ENCODE measurements around the gene KAZN.

KAZN gene

GRCh38 chr1:14925336-14926136 lies 327.1 kb downstream of the KAZN start:
- DNase-seq = no peak

DNA sequence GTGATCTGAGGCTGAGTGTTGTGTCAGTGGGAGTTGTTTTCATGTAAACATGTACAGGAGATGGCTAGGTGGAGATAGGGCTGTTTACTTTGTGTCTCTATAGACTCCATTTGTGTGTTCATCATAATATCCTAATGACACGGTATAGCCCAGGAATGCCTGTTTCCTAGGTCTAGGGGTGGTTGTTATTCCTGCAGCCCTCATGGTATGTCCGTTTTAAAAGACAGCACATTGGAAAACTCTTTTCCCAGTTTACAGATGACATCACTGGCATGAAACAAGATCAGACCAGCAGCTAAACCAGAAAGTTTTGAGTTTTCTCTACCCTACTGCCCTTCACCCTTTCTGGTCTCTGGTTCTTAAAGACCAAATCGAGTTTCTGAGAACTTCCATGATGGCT lies 327.7 kb downstream of the KAZN start:
- DNase-seq = no peak

- no peak for DNase-seq
These were observed 328.5 kb downstream of the KAZN start for GRCh38 chr1:14926818-14927575.

DNA sequence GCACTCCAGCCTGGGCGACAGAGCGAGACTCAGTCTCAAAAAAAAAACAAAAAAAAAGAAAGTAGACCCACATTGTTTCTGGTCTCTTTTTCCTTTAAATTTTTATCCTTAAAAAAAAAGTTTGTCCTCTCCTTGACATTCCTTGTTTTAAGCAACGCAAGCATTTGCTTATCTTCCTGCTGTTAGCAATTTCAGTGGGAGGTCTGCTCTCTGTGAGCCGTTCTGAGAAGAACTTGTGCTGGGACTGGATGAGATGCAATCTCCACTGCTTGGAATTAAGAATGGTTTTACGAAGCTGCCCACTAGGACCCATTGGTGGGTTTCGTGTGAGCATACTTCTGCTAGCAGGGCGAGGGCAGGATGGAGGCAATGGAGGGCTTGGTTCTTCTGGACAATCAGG lies 329.9 kb downstream of the KAZN start:
- no peak for DNase-seq

GRCh38 chr1:14928886-14929546 lies 330.5 kb downstream of the KAZN start:
- DNase-seq = no peak

GRCh38 chr1:14929547-14930246 lies 331.2 kb downstream of the KAZN start:
- DNase-seq = no peak

GRCh38 chr1:14930247-14930965 lies 331.9 kb downstream of the KAZN start:
- no peak for DNase-seq

GRCh38 chr1:14932034-14932638 lies 333.7 kb downstream of the KAZN start:
- DNase-seq = no peak

DNA sequence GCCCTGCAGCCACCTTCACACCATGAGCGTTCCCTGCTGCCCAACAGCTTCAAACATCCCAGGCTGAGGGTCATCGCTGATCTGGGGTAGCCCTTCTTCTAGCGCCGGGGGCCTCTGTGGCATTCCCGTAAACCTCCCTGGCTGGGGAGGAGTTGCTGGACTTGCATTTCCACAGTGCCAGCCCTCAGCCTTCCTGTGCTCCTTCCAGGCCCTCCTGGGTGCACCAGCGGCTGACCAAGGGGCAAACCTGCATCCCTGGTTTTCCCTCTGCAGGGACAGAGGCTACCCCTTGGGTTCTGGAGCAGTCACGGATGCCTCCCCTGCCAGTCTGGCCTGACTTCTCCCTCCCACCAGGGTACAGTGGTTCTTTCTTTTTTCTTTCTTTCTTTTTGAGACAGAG lies 336.4 kb downstream of the KAZN start:
- no peak for DNase-seq

GRCh38 chr1:14936815-14937214 lies 338.3 kb downstream of the KAZN start:
- DNase-seq = no peak

DNA sequence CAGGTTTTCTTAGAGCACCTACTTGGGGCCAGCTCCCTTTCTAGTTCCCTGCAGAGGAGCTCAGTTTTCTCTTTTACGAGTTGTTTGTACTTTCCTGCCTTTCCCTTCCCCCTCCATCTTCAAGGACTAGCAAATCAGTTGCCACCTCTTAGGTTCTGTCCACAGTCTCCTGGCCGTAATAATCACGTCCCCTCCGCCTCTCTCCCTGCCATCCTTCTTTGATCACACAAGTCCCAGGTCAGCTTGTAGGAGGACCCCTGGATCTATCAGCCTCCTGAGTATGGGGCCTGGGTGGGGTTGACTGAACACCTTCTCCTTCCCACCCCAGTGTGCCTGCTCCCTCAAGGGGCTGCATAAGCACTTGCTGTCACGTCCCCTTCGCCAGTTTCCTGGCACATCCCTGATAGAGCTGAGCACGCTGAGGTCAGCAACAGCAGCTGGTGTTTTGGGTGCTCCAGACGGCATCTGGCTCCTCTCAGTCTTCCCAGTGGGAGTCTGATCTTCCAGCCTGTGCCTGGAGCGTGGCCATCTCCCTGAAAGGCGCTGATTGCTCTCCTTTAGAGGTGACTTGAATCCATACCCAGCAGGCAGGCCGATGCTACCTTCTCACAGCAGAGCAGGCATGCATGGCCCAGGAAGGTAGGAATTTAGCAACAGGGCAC lies 338.9 kb downstream of the KAZN start:
- DNase-seq = no peak

- DNase-seq = no peak
These were observed 341.2 kb downstream of the KAZN start for GRCh38 chr1:14939527-14940284.

DNA sequence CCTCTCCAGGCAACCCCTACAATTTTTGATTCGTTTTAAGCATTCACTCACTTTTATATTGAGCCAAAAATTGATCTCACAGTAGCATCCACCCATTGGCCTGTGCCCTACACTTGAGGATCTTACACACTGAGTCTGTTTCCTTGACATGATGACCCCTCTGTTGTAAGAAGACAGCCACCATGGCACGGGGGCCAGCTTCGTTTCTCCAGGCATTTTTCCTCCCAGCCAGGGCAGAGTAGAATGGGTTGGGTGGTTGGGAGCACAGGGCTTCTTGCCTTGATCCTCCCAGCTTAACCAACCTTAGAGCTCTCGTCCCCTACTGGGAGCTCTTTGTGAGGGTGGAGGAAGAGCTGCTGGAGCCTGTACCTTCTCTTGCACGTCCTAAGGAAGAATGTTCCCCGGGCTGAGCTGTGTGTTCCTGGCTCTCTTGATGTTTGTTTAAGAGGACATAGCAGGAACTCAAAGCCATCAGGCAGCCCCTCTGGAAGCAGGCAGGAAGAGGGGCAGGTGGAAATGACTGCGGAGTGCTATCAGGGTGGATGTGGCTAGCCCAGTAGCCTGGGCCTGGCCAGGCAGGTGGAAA lies 341.9 kb downstream of the KAZN start:
- DNase-seq = no peak

GRCh38 chr1:14941864-14942263 lies 343.4 kb downstream of the KAZN start:
- DNase-seq = no peak

DNA sequence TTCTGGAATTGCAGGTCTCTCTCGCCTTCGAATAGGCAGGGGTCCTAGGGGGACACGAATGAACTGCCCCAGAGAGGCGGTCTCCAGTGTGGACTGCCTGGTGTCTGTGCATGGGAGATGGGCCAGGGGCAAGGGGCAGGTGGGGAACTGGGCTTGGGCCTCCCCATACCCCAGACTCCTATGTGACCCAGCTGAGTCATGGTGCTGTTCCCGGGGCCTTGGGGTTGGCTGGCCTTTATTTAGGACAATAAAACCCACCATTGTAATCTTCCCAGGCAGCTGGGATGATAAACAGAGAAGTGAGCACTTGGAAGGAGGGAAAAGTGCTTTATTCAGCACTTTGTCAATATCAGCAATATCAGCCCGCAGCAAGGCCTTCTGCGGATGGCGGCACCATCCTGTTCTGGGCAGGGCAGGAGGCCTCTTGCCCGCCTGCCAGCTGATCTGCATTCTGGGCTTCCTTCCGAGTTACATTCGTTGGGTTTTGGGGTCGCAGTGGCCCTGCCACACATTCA lies 346.0 kb downstream of the KAZN start:
- DNase-seq = no peak

- DNase-seq = no peak
These were observed 346.9 kb downstream of the KAZN start for GRCh38 chr1:14945132-14946010.

DNA sequence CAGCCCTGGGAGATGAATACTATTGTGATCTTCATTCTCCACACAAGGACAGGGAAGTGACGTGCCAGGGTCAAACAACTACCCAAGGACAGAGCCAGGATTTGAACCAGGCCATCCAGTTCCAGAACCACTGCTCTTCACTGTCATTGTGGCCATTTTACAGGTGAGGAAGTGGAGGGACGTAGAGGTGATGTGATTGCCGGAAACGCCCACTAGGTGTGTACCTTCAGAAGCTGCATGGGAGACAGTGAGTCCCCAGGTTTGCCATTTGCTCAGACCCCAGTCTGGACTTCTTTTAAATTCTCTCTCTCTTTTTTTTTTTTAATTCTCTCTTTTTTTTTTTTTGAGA lies 347.5 kb downstream of the KAZN start:
- DNase-seq = no peak

GRCh38 chr1:14946684-14947238 lies 348.3 kb downstream of the KAZN start:
- DNase-seq = no peak

- DNase-seq = no peak
These were observed 348.9 kb downstream of the KAZN start for GRCh38 chr1:14947421-14947820.

Data from NK-92 treated with Interleukin-12 subunit alpha and Interleukin-12 subunit beta, amount 100 ng/mL, for 24 hours (cell line).